ENCODE results near the gene TBL3.
A peak's percentile ranks its signal among the peaks of the same experiment; 100 is the strongest.

The TBL3 gene

GRCh38 chr16:1963806-1964505, 7.9 kb upstream of the TBL3 start:
- TF ChIP-seq, protein P1, sequence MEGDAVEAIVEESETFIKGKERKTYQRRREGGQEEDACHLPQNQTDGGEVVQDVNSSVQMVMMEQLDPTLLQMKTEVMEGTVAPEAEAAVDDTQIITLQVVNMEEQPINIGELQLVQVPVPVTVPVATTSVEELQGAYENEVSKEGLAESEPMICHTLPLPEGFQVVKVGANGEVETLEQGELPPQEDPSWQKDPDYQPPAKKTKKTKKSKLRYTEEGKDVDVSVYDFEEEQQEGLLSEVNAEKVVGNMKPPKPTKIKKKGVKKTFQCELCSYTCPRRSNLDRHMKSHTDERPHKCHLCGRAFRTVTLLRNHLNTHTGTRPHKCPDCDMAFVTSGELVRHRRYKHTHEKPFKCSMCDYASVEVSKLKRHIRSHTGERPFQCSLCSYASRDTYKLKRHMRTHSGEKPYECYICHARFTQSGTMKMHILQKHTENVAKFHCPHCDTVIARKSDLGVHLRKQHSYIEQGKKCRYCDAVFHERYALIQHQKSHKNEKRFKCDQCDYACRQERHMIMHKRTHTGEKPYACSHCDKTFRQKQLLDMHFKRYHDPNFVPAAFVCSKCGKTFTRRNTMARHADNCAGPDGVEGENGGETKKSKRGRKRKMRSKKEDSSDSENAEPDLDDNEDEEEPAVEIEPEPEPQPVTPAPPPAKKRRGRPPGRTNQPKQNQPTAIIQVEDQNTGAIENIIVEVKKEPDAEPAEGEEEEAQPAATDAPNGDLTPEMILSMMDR (IDR thresholded peaks at IDR 0.05; ENCODE audit: low read depth, low read length), result peak; percentile 35; the same call in 1 of the 2 replicates
- DNase-seq, result no peak
- H3K36me3 ChIP-seq, result peaks cover 43% of the 10 kb centered on the region
- H3K27me3 ChIP-seq (ENCODE audit: insufficient read depth, low read depth, severe bottlenecking), result no peaks in the 10 kb centered on the region
- peak overlapping the region; percentile 82 for H3K4me3 ChIP-seq (ENCODE audit: low read depth, low read length)
- no peaks in the 10 kb centered on the region for H3K9me3 ChIP-seq (ENCODE audit: severe bottlenecking)
- H3K27ac ChIP-seq, result peak overlapping the region; percentile 92

DNA sequence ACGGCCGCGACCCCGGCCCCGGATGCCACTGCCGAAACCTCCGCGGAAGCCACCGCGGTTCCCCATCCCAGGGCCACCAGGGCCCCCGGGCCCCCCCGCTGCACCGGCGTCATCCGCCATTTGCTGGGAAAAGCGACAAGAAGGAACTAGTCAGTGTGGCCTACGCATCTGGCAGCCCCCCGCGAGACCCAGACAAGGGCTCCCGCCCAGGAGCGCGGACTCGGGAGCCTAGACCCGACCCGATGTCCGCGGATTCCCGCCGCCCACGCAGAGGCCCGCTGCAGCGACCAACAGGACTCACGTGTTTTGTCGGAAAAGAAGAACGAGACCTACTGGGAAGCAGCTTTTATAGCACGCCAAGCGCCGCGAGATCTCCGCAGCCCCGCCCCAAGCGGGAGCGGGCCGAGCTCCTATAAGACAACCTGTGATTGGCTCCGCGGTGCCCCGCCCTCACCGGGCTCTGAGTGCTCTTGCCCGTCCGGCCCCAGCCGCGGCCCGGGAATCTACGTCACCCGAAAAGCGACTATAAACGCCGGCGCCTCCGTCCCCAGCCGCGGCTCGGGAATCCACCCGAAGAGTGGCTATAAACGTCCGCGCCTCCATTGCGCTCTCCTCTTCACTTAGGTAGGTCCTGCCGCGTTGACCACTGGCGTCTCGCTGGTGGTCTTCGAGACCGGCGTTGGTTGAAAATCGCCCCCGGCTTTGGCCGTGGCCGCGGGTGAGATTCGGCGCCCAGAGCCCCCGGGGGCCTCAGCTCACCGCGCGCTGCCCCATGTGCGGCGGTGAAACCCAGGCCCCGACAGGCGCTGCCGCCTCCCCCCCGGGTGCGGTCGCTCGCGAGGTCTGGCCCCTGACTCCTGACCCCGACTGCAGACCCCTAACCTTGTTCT, 7.1 kb upstream of the TBL3 start, which contains the start of gene RPS2:
TSS of gene RPS2 (minus strand) at position 321 of the 890 bp plus-strand sequence. CDS start at position 120, 201 bp downstream.
- Histone ChIP-seq H3K9me3 (ENCODE audit: severe bottlenecking) (no peaks in the 10 kb centered on the region), H3K27me3 (ENCODE audit: insufficient read depth, low read depth, severe bottlenecking) (no peaks in the 10 kb centered on the region), H3K36me3 (peaks cover 43% of the 10 kb centered on the region), H3K27ac (peak within 1 kb of the TSS; percentile 92), H3K4me3 (ENCODE audit: low read depth, low read length) (peak within 1 kb of the TSS; percentile 82)
- TF ChIP-seq, protein P1 (IDR thresholded peaks at IDR 0.05; ENCODE audit: low read depth, low read length), result no peak
- DNase-seq, result peak; percentile 99

- H3K27me3 ChIP-seq (ENCODE audit: insufficient read depth, low read depth, severe bottlenecking), result no peaks in the 10 kb centered on the region
- H3K9me3 ChIP-seq (ENCODE audit: severe bottlenecking), result no peaks in the 10 kb centered on the region
- peaks cover 43% of the 10 kb centered on the region for H3K36me3 ChIP-seq
- peak overlapping the region; percentile 92 for H3K27ac ChIP-seq
- H3K4me3 ChIP-seq (ENCODE audit: low read depth, low read length), result peak overlapping the region; percentile 82
- DNase-seq, result no peak
- TF ChIP-seq, protein P1 (IDR thresholded peaks at IDR 0.05; ENCODE audit: low read depth, low read length), result no peak
Measured at GRCh38 chr16:1965396-1966001, 6.4 kb upstream of the TBL3 start.

DNA sequence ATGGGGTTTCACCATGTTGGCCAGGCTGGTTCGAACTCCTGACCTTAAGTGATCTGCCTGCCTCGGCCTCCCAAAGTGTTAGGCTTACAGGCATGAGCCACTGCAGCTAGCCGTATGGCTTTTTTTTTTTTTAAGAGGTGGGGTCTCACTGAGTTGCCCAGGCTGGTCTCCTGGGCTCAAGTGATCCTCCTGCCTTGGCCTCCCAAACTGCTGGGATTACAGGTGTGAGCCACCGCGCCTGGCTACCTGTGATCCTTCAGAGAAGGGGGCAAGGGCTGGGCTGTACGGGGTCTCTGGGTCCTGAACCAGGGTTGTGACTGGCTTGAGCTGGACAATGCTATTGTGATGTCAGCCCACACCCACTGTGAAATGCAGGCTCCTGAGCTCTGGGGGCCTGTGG, 5.4 kb upstream of the TBL3 start, which contains the start of gene RNF151:
TSS of gene RNF151 (plus strand) at position 397 of the 400 bp plus-strand sequence. CDS start 26 bp downstream, outside the sequence.
- TF ChIP-seq, protein P1 (IDR thresholded peaks at IDR 0.05; ENCODE audit: low read depth, low read length), result no peak
- Histone ChIP-seq H3K27me3 (ENCODE audit: insufficient read depth, low read depth, severe bottlenecking) (no peaks in the 10 kb centered on the region), H3K36me3 (peaks cover 34% of the 10 kb centered on the region), H3K4me3 (ENCODE audit: low read depth, low read length) (peak within 1 kb of the TSS; percentile 82), H3K27ac (peak within 1 kb of the TSS; percentile 92; the same call in 1 of the 2 replicates), H3K9me3 (ENCODE audit: severe bottlenecking) (no peaks in the 10 kb centered on the region)
- DNase-seq, result no peak

DNA sequence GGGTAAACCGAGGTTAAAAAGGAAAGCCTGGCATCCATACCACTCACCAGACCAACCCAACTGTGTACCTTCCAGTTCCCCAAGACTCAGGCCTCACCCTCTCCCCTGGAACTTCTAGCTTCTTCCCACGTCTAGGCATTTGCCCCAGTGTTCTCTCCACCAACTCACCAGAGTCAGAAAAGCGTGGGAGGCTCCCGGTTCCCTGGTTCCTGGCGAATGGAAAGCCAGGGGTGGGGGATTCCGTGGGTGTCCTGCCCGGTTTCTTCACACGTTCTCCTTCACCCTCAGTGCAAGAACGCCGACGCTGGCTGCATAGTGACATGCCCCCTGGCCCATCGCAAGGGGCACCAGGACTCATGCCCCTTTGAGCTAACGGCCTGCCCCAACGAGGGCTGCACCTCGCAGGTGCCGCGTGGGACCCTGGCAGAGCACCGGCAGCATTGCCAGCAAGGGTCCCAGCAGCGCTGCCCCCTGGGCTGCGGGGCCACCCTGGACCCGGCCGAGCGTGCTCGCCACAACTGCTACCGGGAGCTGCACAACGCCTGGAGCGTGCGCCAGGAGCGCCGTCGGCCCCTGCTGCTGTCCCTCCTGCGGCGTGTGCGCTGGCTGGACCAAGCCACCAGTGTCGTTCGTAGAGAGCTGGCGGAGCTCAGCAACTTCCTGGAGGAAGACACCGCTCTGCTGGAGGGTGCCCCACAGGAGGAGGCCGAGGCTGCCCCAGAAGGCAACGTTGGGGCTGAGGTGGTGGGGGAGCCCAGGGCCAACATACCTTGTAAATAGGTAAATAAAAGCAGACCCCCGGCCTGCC, 3.5 kb upstream of the TBL3 start:
- no peaks in the 10 kb centered on the region for H3K27me3 ChIP-seq (ENCODE audit: insufficient read depth, low read depth, severe bottlenecking)
- no peaks in the 10 kb centered on the region for H3K9me3 ChIP-seq (ENCODE audit: severe bottlenecking)
- DNase-seq, result no peak
- peaks cover 20% of the 10 kb centered on the region for H3K36me3 ChIP-seq
- no peak overlapping the region for H3K27ac ChIP-seq
- no peak overlapping the region for H3K4me3 ChIP-seq (ENCODE audit: low read depth, low read length)
- TF ChIP-seq, protein P1 (IDR thresholded peaks at IDR 0.05; ENCODE audit: low read depth, low read length), result no peak
